H1 (cell line): ENCODE measurements around the gene GPR176. TPM values are rescaled to one million over a fixed set of nuclear protein-coding genes. Genes with fewer than 3 reads are reported as not detected.

Source experiments
- CTCF ChIA-PET: fragments of 300-600 bp; sonication (Branson Sonifier 250); formaldehyde crosslinking; loops from one replicate; lab custom pipeline; 2021; ENCODE audit not compliant: partially characterized antibody; lab: Charles Lee
- POLR2A ChIA-PET: fragments of 300-600 bp; sonication (Branson Sonifier 250); formaldehyde crosslinking; loops from one replicate; lab custom pipeline; 2021; ENCODE audit warnings: inconsistent platforms; ENCODE audit not compliant: partially characterized antibody; lab: Charles Lee
- DNase-seq, 2 experiments: peaks; one replicate each; pipeline versions ENCODE4 v3.0.0 to v3.0.0-alpha.2; 2010 to 2022; ENCODE audit warnings: low spot score in 2 of 2, low read depth in 1 of 2, mixed read lengths in 1 of 2
- FAIRE-seq: peaks from 2 replicates; lab custom pipeline; 2011; peaks lifted over from hg19 to GRCh38; lab: Jason Lieb, UNC
- H2AFZ ChIP-seq: 2 replicates; pipeline ENCODE4 v1.8.1; 2012; ENCODE audit warnings: low read length, inconsistent platforms
- H2AK5ac ChIP-seq: 2 replicates; pipeline ENCODE4 v1.6.1; 2013; ENCODE audit warnings: low read depth, low read length
- H2BK120ac ChIP-seq: replicated peaks from 2 replicates; pipeline ENCODE3; 2013; ENCODE audit warnings: low read depth, low read length, inconsistent platforms
- H2BK12ac ChIP-seq: 2 replicates; pipeline ENCODE4 v1.6.1; 2013; ENCODE audit warnings: low read depth, low read length
- H2BK15ac ChIP-seq: 2 replicates; pipeline ENCODE4 v1.6.1; 2013; ENCODE audit warnings: low read length
- H2BK20ac ChIP-seq: 2 replicates; pipeline ENCODE4 v1.6.1; 2013; ENCODE audit warnings: low read length
- H2BK5ac ChIP-seq: 2 replicates; pipeline ENCODE4 v1.6.1; 2013; ENCODE audit warnings: low read depth, low read length
- H3K14ac ChIP-seq: 2 replicates; pipeline ENCODE4 v1.6.1; 2013; ENCODE audit warnings: inconsistent platforms; ENCODE audit not compliant: insufficient read length
- H3K18ac ChIP-seq: 2 replicates; pipeline ENCODE4 v1.6.1; 2013; ENCODE audit warnings: low read length; ENCODE audit errors: extremely low read depth
- H3K23ac ChIP-seq: 2 replicates; pipeline ENCODE4 v1.6.1; 2013; ENCODE audit warnings: inconsistent platforms; ENCODE audit not compliant: insufficient read length
- H3K23me2 ChIP-seq: 2 replicates; pipeline ENCODE4 v1.6.1; 2013; ENCODE audit warnings: low read depth, low read length
- H3K27ac ChIP-seq: 2 replicates; pipeline ENCODE4 v1.6.1; 2011; ENCODE audit warnings: low read depth, low read length, inconsistent platforms
- H3K27me3 ChIP-seq, 4 experiments: replicated peaks in 1 of 4; 1 replicate in 1 of 4; 2 replicates in 3 of 4; pipeline versions ENCODE4 v1.6.1 to v1.8.1; 2011 to 2013; ENCODE audit warnings: low read length in 3 of 4, mild to moderate bottlenecking in 3 of 4, inconsistent platforms in 2 of 4, mixed read lengths in 2 of 4, moderate library complexity in 1 of 4; ENCODE audit not compliant: control insufficient read depth in 3 of 4, insufficient read depth in 3 of 4; ENCODE audit errors: extremely low read depth in 1 of 4
- H3K36me3 ChIP-seq, 4 experiments: 2 replicates each; pipeline versions ENCODE4 v1.6.1 to v1.8.1; 2011 to 2013; ENCODE audit warnings: mild to moderate bottlenecking in 4 of 4, low read length in 3 of 4, moderate library complexity in 2 of 4, control low read depth in 1 of 4, inconsistent platforms in 1 of 4; ENCODE audit not compliant: insufficient read depth in 4 of 4, control insufficient read depth in 2 of 4
- H3K4ac ChIP-seq: replicated peaks from 2 replicates; pipeline ENCODE3; 2013; ENCODE audit warnings: low read length, low read depth, mixed read lengths, inconsistent platforms; ENCODE audit not compliant: insufficient read length
- H3K4me1 ChIP-seq, 4 experiments: replicated peaks in 1 of 4; 1 replicate in 1 of 4; 2 replicates in 3 of 4; pipeline versions ENCODE4 v1.6.1 to v1.8.1; 2011 to 2013; ENCODE audit warnings: low read length in 3 of 4, inconsistent platforms in 2 of 4, mixed read lengths in 1 of 4; ENCODE audit not compliant: insufficient read depth in 4 of 4, control insufficient read depth in 3 of 4
- H3K4me2 ChIP-seq, 2 experiments: 2 replicates each; pipeline versions ENCODE4 v1.6.1 to v1.8.1; 2011 to 2013; ENCODE audit warnings: low read depth in 2 of 2, low read length in 2 of 2, control low read depth in 1 of 2, inconsistent platforms in 1 of 2, mild to moderate bottlenecking in 1 of 2; ENCODE audit not compliant: insufficient read depth in 1 of 2
- H3K4me3 ChIP-seq, 4 experiments: fragments of 200-600, 300-600 bp in 1 of 4; sonication (generic), shearing (Covaris generic), sonication (Bioruptor Twin) in 1 of 4; 2 replicates each; pipeline versions ENCODE4 v1.5.1 to v1.8.1; 2011 to 2016; ENCODE audit warnings: low read length in 4 of 4, low read depth in 3 of 4, control low read depth in 2 of 4, inconsistent platforms in 2 of 4, mild to moderate bottlenecking in 2 of 4, mixed read lengths in 1 of 4, moderate library complexity in 1 of 4; ENCODE audit not compliant: insufficient read depth in 2 of 4; ENCODE audit errors: extremely low read depth in 1 of 4
- H3K56ac ChIP-seq: replicated peaks from 2 replicates; pipeline ENCODE3; 2013; ENCODE audit warnings: low read depth, mild to moderate bottlenecking, mixed read lengths, low read length, inconsistent platforms; ENCODE audit not compliant: insufficient read length
- H3K79me1 ChIP-seq: 2 replicates; pipeline ENCODE4 v1.6.1; 2013; ENCODE audit warnings: low read depth, low read length, control low read depth
- H3K79me2 ChIP-seq, 2 experiments: 2 replicates each; pipeline versions ENCODE4 v1.6.1 to v1.8.1; 2012 to 2013; ENCODE audit warnings: low read length in 2 of 2, mild to moderate bottlenecking in 2 of 2, inconsistent platforms in 1 of 2; ENCODE audit not compliant: insufficient read depth in 2 of 2, control insufficient read depth in 1 of 2
- H3K9ac ChIP-seq, 4 experiments: replicated peaks in 1 of 4; 1 replicate in 1 of 4; 2 replicates in 3 of 4; pipeline versions ENCODE4 v1.6.1 to v1.8.1; 2011 to 2013; ENCODE audit warnings: low read depth in 3 of 4, low read length in 3 of 4, control low read depth in 2 of 4, mild to moderate bottlenecking in 2 of 4, moderate library complexity in 2 of 4, inconsistent platforms in 1 of 4; ENCODE audit errors: extremely low read depth in 1 of 4
- H3K9me3 ChIP-seq, 2 experiments: 2 replicates each; pipeline versions ENCODE4 v1.6.1 to v1.8.1; 2012 to 2013; ENCODE audit warnings: mild to moderate bottlenecking in 2 of 2, moderate library complexity in 2 of 2, control low read depth in 1 of 2, inconsistent platforms in 1 of 2, low read depth in 1 of 2, low read length in 1 of 2, mixed read lengths in 1 of 2; ENCODE audit not compliant: insufficient read depth in 2 of 2
- H4K20me1 ChIP-seq, 2 experiments: replicated peaks in 1 of 2; 2 replicates each; pipeline versions ENCODE3 to v1.8.1; 2011 to 2013; ENCODE audit warnings: inconsistent platforms in 2 of 2, low read length in 2 of 2, mild to moderate bottlenecking in 1 of 2; ENCODE audit not compliant: insufficient read depth in 2 of 2, control insufficient read depth in 1 of 2
- H4K5ac ChIP-seq: 2 replicates; pipeline ENCODE4 v1.6.1; 2013; ENCODE audit warnings: low read length, low read depth, mixed read lengths, inconsistent platforms; ENCODE audit not compliant: insufficient read length
- H4K8ac ChIP-seq: 2 replicates; pipeline ENCODE4 v1.8.0; 2013; ENCODE audit warnings: mild to moderate bottlenecking, moderate library complexity, low read length, inconsistent platforms; ENCODE audit not compliant: insufficient read depth; ENCODE audit errors: extremely low read depth
- H4K91ac ChIP-seq: replicated peaks from 2 replicates; pipeline ENCODE3; 2013; ENCODE audit warnings: low read length, mixed read lengths, inconsistent platforms; ENCODE audit not compliant: insufficient read length
- EP300 ChIP-seq, 2 experiments: IDR thresholded peaks; 1 replicate in 1 of 2; 2 replicates in 1 of 2; pipeline ENCODE4 v1.6.1; 2011 to 2012; ENCODE audit warnings: low read depth in 2 of 2, low read length in 2 of 2, mild to moderate bottlenecking in 2 of 2, borderline replicate concordance in 1 of 2, inconsistent platforms in 1 of 2, moderate library complexity in 1 of 2
- RAD21 ChIP-seq, 2 experiments: IDR thresholded peaks in 1 of 2; conservative IDR thresholded peaks in 1 of 2; 2 replicates each; pipeline ENCODE4 v1.6.1; 2011; ENCODE audit warnings: low read depth in 2 of 2, low read length in 2 of 2, improper control_type of control experiment in 1 of 2, inconsistent platforms in 1 of 2, mild to moderate bottlenecking in 1 of 2, moderate library complexity in 1 of 2
- WGBS, 2 experiments: shearing (Covaris generic) in 1 of 2; methylation state at CpG; one replicate each; pipeline versions ENCODE4 v1.1.6 to v1.1.7; 2013 to 2015; ENCODE audit warnings: low lambda C conversion rate in 2 of 2, mixed read lengths in 2 of 2, inconsistent platforms in 1 of 2, low coverage in 1 of 2, missing lambda C conversion rate in 1 of 2; ENCODE audit not compliant: insufficient replicate concordance in 2 of 2, insufficient coverage in 1 of 2, insufficient read length in 1 of 2; ENCODE audit errors: extremely low coverage in 1 of 2, missing lambda C conversion rate in 1 of 2; 5-methylcytosine and 5-hydroxymethylcytosine counted together
- polyA plus RNA-seq, 7 experiments: library from polyadenylated mRNA; depleted of rRNA in 3 of 7; stranded (reverse) in 5 of 7; unstranded in 2 of 7; fragments of >200 nt in 5 of 7; fragments of 200-250 nt in 2 of 7; gene quantifications; 1 replicate in 5 of 7; 2 replicates in 1 of 7; 4 replicates in 1 of 7; pipeline versions ENCODE4 v1.2.1 to v1.2.3, GENCODE V29; 2011 to 2013; ENCODE audit warnings: missing spikeins in 2 of 7, mixed read lengths in 2 of 7
- total RNA-seq: library from RNA; stranded (reverse); fragmentation: NEBNext Ultra II Directional; extraction: Animal tissue kit (Norgen Biotek cat#: 25700); gene quantifications from 2 replicates; pipeline ENCODE4 v1.2.1, GENCODE V29; 2021

The GPR176 gene
- total and polyA plus RNA-seq, 2 of the 8 experiments (the other 6 are each of a cell fraction or from before 2014, with no cell fraction given): 190 to 281 TPM

DNA sequence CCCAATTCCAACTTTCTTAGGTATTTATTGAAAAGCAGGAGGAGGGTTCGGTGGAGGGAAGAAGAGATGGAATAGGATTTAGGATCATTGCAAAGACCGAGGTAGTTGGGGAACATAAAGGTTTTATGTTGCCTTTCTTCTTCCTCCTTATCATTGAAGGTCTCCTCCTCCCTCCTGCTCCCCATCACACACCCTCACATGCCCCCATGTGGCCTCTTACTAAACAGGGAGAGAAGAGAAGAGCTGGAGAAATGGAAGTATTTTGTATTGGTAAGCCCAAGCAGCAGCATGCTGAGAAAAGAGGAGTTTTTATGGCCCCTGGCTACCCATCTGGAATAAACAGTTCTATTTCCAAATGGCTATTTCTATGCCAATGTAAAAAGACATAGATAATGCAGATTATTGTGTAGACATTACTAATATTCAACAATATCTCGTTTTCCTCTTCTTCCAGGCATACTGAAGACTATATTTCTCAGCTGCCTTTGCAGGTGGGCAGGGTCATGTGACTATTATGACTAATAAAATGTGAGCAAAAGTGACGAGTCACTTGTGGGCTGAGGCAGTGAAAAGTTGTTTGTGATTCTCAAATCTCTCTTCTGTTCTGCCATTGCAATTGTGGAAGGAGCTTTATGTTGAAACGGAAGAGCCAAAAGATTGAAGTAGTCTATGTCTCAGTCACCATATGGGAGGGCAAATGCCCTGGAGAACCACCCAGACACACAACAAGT is 5.2 kb upstream of the GPR176 start:
- no peaks in the 10 kb centered on the region for H4K20me1 ChIP-seq

More for the DNA sequence above, 5.2 kb upstream of the GPR176 start:
- H3K9me3 ChIP-seq: no peaks in the 10 kb centered on the region; a peak in 1 of 4 replicates
- H2BK20ac ChIP-seq: no peak overlapping the region
- H2BK12ac ChIP-seq: no peak overlapping the region
- H2AFZ ChIP-seq: no peak overlapping the region
- no peaks in the 10 kb centered on the region for H3K27me3 ChIP-seq
- H3K4me3 ChIP-seq: no peak overlapping the region
- no peak overlapping the region for H4K8ac ChIP-seq
- peaks cover 5 to 15% (median 8%) of the 10 kb centered on the region in 4 experiments; a peak in 6 of 7 replicates for H3K4me1 ChIP-seq
- WGBS, 2 experiments: 80 to 100% methylated on average over 1 to 5 of the region's 5 CpGs
- H3K27ac ChIP-seq: no peak overlapping the region
- no peak overlapping the region for H2AK5ac ChIP-seq
- FAIRE-seq: no peak
- no peak overlapping the region for H2BK15ac ChIP-seq
- no peak overlapping the region for H3K9ac ChIP-seq
- no peak overlapping the region for H3K56ac ChIP-seq
- peaks cover 4% of the 10 kb centered on the region; the same call in 1 of the 2 replicates for H3K23me2 ChIP-seq
- no peaks in the 10 kb centered on the region for H3K36me3 ChIP-seq
- H3K23ac ChIP-seq: no peak overlapping the region
- H3K4ac ChIP-seq: no peak overlapping the region
- H3K79me1 ChIP-seq: peaks cover 3% of the 10 kb centered on the region; the same call in 1 of the 2 replicates
- TF ChIP-seq RAD21 (IDR thresholded peaks at IDR 0.05 in 1 of 2, conservative IDR thresholded peaks at IDR 0.05 in 1 of 2; ENCODE audit: low read depth in 2 of 2, low read length in 2 of 2) (peak; percentile 22 to 47; a peak in 3 of 4 replicates), EP300 (IDR thresholded peaks at IDR 0.05; ENCODE audit: borderline replicate concordance in 1 of 2, low read depth in 2 of 2, low read length in 2 of 2) (no peak)
- H3K18ac ChIP-seq: no peak overlapping the region
- H2BK120ac ChIP-seq: peak overlapping the region; percentile 66
- no peak overlapping the region for H4K5ac ChIP-seq
- peak overlapping the region; percentile 26; the same call in 1 of the 2 replicates for H2BK5ac ChIP-seq
- POLR2A ChIA-PET: interaction anchor here (0.9 to 5.3 kb wide), 5 partner anchors 9 to 37 kb away, joined by 3 to 23 read pairs (median 3); partner anchors contain the start of gene EIF2AK4
- CTCF ChIA-PET: interaction anchor here (0.7 to 4.2 kb wide), 10 partner anchors 9 to 137 kb away, joined by 3 to 20 read pairs (median 4); partner anchors contain the start of gene EIF2AK4
- no peak overlapping the region for H3K14ac ChIP-seq
- H4K91ac ChIP-seq: no peak overlapping the region
- H3K79me2 ChIP-seq: peaks cover 0 to 4% of the 10 kb centered on the region in 2 experiments; a peak in 2 of 4 replicates
- H3K4me2 ChIP-seq: no peak overlapping the region
- DNase-seq: no peak
